ENCODE measurements around the gene NEDD4L. TPM values are rescaled to one million over a fixed set of nuclear protein-coding genes. Genes with fewer than 3 reads are reported as not detected.

The NEDD4L gene
- total and polyA plus RNA-seq, 2 experiments from 2014 or later = 36.2 to 72.3 TPM

DNA sequence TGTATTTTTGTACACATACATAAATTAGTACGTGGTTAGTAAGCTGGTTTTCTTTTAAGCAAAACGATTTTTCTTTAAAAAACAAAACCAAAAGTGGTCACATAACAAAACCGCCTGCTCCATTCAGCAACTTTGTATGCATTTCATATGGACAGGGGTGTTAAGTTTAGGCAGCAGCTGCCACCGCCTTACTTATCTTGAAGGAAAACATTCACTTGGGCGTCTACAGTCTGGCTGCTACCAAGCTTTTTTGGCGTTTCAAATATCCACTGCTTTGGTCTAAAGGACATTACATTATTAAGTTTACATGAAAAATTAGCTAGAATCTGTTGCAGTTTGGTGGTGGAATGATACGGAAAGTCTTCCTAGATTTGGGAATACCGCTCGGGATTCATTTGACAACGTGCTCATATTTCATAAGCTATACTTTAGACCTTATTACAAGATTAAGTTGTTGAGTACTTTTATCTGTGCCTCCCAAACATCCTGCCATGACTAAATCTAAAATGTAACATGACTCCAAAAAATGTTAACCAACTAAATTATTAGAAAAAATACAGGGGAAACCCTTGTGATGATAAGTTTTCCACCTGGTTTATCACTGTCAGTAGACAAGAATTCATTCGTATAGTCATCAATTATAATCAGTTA is 214.8 kb downstream of the NEDD4L start (continued):
- TF ChIP-seq, protein P1, sequence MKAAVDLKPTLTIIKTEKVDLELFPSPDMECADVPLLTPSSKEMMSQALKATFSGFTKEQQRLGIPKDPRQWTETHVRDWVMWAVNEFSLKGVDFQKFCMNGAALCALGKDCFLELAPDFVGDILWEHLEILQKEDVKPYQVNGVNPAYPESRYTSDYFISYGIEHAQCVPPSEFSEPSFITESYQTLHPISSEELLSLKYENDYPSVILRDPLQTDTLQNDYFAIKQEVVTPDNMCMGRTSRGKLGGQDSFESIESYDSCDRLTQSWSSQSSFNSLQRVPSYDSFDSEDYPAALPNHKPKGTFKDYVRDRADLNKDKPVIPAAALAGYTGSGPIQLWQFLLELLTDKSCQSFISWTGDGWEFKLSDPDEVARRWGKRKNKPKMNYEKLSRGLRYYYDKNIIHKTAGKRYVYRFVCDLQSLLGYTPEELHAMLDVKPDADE (IDR thresholded peaks at IDR 0.05) = no peak
- TF ChIP-seq JUNB (IDR thresholded peaks at IDR 0.05; ENCODE audit: unreplicated experiment) = no peak
- no peak for TF ChIP-seq POLR2AphosphoS5 (IDR thresholded peaks at IDR 0.05; ENCODE audit: low read depth)
- TF ChIP-seq CREB1 (CRISPR knock-in tag; IDR thresholded peaks at IDR 0.05; ENCODE audit: low read depth) = no peak
- no peak for TF ChIP-seq ZNF114 (CRISPR knock-in tag; IDR thresholded peaks at IDR 0.05)
- TF ChIP-seq EZH2 (IDR thresholded peaks at IDR 0.05; ENCODE audit: low read depth, unreplicated experiment) = no peak
- TF ChIP-seq, protein P2, sequence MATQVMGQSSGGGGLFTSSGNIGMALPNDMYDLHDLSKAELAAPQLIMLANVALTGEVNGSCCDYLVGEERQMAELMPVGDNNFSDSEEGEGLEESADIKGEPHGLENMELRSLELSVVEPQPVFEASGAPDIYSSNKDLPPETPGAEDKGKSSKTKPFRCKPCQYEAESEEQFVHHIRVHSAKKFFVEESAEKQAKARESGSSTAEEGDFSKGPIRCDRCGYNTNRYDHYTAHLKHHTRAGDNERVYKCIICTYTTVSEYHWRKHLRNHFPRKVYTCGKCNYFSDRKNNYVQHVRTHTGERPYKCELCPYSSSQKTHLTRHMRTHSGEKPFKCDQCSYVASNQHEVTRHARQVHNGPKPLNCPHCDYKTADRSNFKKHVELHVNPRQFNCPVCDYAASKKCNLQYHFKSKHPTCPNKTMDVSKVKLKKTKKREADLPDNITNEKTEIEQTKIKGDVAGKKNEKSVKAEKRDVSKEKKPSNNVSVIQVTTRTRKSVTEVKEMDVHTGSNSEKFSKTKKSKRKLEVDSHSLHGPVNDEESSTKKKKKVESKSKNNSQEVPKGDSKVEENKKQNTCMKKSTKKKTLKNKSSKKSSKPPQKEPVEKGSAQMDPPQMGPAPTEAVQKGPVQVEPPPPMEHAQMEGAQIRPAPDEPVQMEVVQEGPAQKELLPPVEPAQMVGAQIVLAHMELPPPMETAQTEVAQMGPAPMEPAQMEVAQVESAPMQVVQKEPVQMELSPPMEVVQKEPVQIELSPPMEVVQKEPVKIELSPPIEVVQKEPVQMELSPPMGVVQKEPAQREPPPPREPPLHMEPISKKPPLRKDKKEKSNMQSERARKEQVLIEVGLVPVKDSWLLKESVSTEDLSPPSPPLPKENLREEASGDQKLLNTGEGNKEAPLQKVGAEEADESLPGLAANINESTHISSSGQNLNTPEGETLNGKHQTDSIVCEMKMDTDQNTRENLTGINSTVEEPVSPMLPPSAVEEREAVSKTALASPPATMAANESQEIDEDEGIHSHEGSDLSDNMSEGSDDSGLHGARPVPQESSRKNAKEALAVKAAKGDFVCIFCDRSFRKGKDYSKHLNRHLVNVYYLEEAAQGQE (IDR thresholded peaks at IDR 0.05; ENCODE audit: unreplicated experiment) = no peak
- no peak for TF ChIP-seq STAT1 (IDR thresholded peaks at IDR 0.05; ENCODE audit: unreplicated experiment)
- TF ChIP-seq ZNF331 (CRISPR knock-in tag; IDR thresholded peaks at IDR 0.05; ENCODE audit: low read depth) = no peak
- TF ChIP-seq EZH2phosphoT487 (IDR thresholded peaks at IDR 0.05; ENCODE audit: unreplicated experiment) = no peak

DNA sequence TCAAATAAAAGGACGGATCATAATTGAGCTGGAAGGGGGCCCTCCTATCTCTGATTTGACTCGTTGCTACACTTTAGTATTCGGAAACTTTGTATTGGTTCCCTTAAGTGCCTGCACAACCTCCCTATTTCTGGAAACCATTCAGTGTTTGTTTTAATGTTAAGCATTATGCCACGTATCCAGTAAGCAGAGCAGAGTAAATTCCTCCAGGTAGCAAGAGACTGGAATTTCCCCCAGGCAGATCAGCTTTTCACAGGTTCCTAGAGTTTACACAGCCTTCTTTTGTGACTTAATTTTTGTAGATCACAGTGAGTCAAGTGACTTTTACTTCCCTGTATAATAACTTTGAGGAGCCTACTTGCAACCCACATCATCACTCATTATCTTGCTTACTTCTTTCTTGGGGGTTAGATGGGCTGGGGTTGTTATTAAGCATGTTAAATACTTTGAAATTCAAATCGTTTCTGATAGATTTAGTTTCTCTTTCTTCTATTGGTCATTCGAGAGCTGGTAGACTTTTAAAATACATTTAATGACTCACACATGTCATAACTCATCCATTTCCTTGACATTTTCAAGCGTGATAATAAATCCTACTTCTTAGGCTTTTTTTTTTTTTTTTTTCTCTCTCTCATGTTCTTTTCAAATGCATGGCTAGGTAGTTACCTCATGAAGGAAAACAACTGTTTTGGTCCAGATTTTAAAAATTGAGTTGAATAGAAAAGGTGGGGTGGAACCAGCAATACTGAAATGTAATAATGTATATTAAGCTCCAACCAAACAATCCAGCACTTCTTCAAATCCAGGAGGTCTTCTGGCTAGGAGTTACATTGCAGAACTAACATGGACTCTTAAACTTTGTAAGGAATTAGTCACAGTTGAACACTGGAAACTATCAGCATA is 219.3 kb downstream of the NEDD4L start:
- H3K27me3 ChIP-seq (ENCODE audit: insufficient read depth) = no peaks in the 10 kb centered on the region
- Mint-ChIP-seq H3K4me3 (no peak overlapping the region), H3K9me3 (no peaks in the 10 kb centered on the region), H3K27me3 (ENCODE audit: insufficient read depth, low read depth, poor library complexity) (no peaks in the 10 kb centered on the region), H3K4me1 (peaks cover 41% of the 10 kb centered on the region), H3K36me3 (ENCODE audit: low read depth) (no peaks in the 10 kb centered on the region), H3K27ac (peak overlapping the region; percentile 25)
- H3K4me1 ChIP-seq (ENCODE audit: insufficient read depth) = peaks cover 29% of the 10 kb centered on the region
- H3K27ac ChIP-seq (ENCODE audit: low read depth) = peak overlapping the region; percentile 48; the same call in 1 of the 2 replicates
- no peaks in the 10 kb centered on the region for H3F3A ChIP-seq (replicated peaks; ENCODE audit: low read depth)
- no peaks in the 10 kb centered on the region for H3K36me3 ChIP-seq (ENCODE audit: insufficient read depth)
- H3K4me3 ChIP-seq = no peak overlapping the region
- DNase-seq (ENCODE audit: low spot score) = peak; percentile 29
- H2AFZ ChIP-seq = no peak overlapping the region
- peak; percentile 57 for ATAC-seq
- no peaks in the 10 kb centered on the region for H3K9me2 ChIP-seq (ENCODE audit: insufficient read depth)
- H4K20me1 ChIP-seq (replicated peaks; ENCODE audit: insufficient read depth) = no peaks in the 10 kb centered on the region
- H3K4me2 ChIP-seq = peak overlapping the region; percentile 6; the same call in 1 of the 2 replicates
- H3K79me2 ChIP-seq (replicated peaks; ENCODE audit: insufficient read depth) = peaks cover 70% of the 10 kb centered on the region
- TF ChIP-seq NANOG (IDR thresholded peaks at IDR 0.05; ENCODE audit: borderline replicate concordance) (no peak), ZNF114 (CRISPR knock-in tag; IDR thresholded peaks at IDR 0.05) (no peak), JUNB (IDR thresholded peaks at IDR 0.05; ENCODE audit: unreplicated experiment) (no peak), CREB1 (CRISPR knock-in tag; IDR thresholded peaks at IDR 0.05; ENCODE audit: low read depth) (no peak), STAT1 (IDR thresholded peaks at IDR 0.05; ENCODE audit: unreplicated experiment) (no peak), EZH2phosphoT487 (IDR thresholded peaks at IDR 0.05; ENCODE audit: unreplicated experiment) (no peak), POLR2AphosphoS5 (IDR thresholded peaks at IDR 0.05; ENCODE audit: low read depth) (no peak), EZH2 (IDR thresholded peaks at IDR 0.05; ENCODE audit: low read depth, unreplicated experiment) (no peak)
- TF ChIP-seq, protein P3, sequence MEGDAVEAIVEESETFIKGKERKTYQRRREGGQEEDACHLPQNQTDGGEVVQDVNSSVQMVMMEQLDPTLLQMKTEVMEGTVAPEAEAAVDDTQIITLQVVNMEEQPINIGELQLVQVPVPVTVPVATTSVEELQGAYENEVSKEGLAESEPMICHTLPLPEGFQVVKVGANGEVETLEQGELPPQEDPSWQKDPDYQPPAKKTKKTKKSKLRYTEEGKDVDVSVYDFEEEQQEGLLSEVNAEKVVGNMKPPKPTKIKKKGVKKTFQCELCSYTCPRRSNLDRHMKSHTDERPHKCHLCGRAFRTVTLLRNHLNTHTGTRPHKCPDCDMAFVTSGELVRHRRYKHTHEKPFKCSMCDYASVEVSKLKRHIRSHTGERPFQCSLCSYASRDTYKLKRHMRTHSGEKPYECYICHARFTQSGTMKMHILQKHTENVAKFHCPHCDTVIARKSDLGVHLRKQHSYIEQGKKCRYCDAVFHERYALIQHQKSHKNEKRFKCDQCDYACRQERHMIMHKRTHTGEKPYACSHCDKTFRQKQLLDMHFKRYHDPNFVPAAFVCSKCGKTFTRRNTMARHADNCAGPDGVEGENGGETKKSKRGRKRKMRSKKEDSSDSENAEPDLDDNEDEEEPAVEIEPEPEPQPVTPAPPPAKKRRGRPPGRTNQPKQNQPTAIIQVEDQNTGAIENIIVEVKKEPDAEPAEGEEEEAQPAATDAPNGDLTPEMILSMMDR (conservative IDR thresholded peaks at IDR 0.05; ENCODE audit: low read depth in 2 of 2) = no peak
- TF ChIP-seq, protein P1 (IDR thresholded peaks at IDR 0.05) = no peak
